ENCODE results near the gene COP1. TPM values are rescaled to one million over a fixed set of nuclear protein-coding genes. Genes with fewer than 3 reads are reported as not detected.

The COP1 gene
- total and polyA plus RNA-seq, 2 donors (not counting 3 experiments of a cell fraction or from before 2014, with no cell fraction given), result 16.5 to 40.9 TPM

DNA sequence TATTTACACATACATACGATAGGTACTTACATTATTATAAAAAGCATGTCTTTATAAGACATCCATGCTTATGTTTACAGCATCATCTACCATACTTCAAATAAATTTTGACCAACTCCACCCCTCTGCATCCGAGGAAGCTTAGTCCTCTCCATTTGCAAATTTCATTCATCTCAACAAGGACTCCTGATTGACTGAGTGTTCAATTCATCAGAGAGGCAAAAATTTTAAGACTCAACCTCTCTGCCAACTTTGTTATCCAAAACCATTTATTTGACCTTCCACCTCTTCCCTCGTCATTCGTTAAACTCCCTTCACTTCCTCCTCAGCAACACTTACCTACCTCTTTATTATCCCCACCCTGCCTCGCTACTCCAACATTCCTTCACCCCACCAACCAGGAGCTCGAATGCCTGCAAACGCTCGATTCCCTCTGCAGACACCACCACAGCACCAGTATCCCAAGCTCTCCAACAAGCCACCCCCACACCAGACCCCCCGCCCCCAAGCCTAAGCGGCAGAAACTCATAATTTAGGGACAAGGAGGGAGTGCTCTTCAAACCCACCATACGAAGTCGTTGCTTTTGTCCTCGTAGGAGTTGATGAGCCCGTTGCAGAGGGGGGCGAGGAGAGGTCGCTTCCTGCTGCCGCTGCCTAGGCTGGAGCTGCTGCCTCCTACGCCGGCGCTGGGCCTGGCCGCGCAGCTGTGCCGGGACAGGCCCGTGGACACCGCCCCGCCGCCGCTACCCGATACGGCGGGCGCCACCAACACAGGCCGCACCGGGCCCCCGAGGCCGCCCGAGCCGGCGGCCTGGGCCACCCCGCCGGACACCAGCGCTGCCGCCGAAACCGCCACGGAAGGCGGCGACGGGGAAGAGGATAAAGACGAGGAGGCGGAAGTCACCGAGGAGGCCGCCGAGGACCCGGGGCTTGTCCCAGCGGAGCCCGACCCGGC lies 803 bp downstream of the COP1 start:
- Histone ChIP-seq H3K9me1 (replicated peaks; ENCODE audit: control insufficient read depth, extremely low read depth, insufficient read depth, low read length) (no peaks in the 10 kb centered on the region), H4K20me1 (replicated peaks; ENCODE audit: control insufficient read depth, extremely low read depth, insufficient read depth, low read length) (peaks cover 11% of the 10 kb centered on the region), H3K4me1 (ENCODE audit: control insufficient read depth, extremely low read depth, insufficient read depth, low read length) (peaks cover 15% of the 10 kb centered on the region), H3K9ac (replicated peaks; ENCODE audit: extremely low read depth, insufficient read depth, low read length) (peak overlapping the region; percentile 91), H3K79me2 (ENCODE audit: control insufficient read depth, insufficient read depth, low read length) (peaks cover 55% of the 10 kb centered on the region), H3K9me3 (replicated peaks; ENCODE audit: control insufficient read depth, insufficient read depth, low read length) (no peaks in the 10 kb centered on the region), H3K36me3 (ENCODE audit: control insufficient read depth in 2 of 2, extremely low read depth in 1 of 2, insufficient read depth in 2 of 2, low read length in 2 of 2) (no peaks in the 10 kb centered on the region), H3K4me3 (replicated peaks in 1 of 3; ENCODE audit: insufficient read depth in 1 of 3, low read depth in 1 of 3, low read length in 3 of 3) (peak overlapping the region; percentile 77 to 92 (median 87)), H3K4me2 (ENCODE audit: insufficient read depth, low read length) (peak overlapping the region; percentile 99), H3K27me3 (ENCODE audit: control insufficient read depth in 2 of 2, insufficient read depth in 2 of 2, low read length in 2 of 2) (no peaks in the 10 kb centered on the region), H3K27ac (ENCODE audit: insufficient read depth, low read depth, low read length) (peak overlapping the region; percentile 80), H2AFZ (ENCODE audit: low read depth, low read length) (peak overlapping the region; percentile 85)
- ChIA-PET CTCF (interaction anchor here (0.9 kb wide), 2 partner anchors 75 to 86 kb away, joined by 3 to 5 read pairs; no protein-coding TSS in a partner anchor), POLR2A (interaction anchor here (0.8 kb wide), 1 partner anchor 27 kb away, joined by 3 read pairs; no protein-coding TSS in a partner anchor)
- TF ChIP-seq GATA2 (IDR thresholded peaks at IDR 0.05; ENCODE audit: insufficient read depth, insufficient read length, low read depth, low read length), result no peak
- TF ChIP-seq MAX (IDR thresholded peaks at IDR 0.05; ENCODE audit: insufficient read depth, insufficient read length), result no peak
- no peak for TF ChIP-seq POLR2AphosphoS5 (IDR thresholded peaks at IDR 0.05; ENCODE audit: insufficient read depth, low read depth, low read length)
- TF ChIP-seq FOS (IDR thresholded peaks at IDR 0.05; ENCODE audit: borderline replicate concordance, insufficient read depth, low read length), result no peak
- no peak for TF ChIP-seq EZH2 (IDR thresholded peaks at IDR 0.05; ENCODE audit: borderline replicate concordance, low read depth, low read length, severe bottlenecking)
- TF ChIP-seq CTCF (IDR thresholded peaks at IDR 0.05; ENCODE audit: extremely low read depth in 1 of 2, insufficient read depth in 1 of 2, low read depth in 1 of 2, low read length in 2 of 2), result no peak
- TF ChIP-seq JUN (IDR thresholded peaks at IDR 0.05; ENCODE audit: borderline replicate concordance, insufficient read depth, insufficient read length, low read depth), result no peak
- no peak for TF ChIP-seq POLR2A (IDR thresholded peaks at IDR 0.05; ENCODE audit: low read depth, low read length)
- no peak for TF ChIP-seq MYC (IDR thresholded peaks at IDR 0.05; ENCODE audit: low read depth, low read length)
- BruUV-seq (replicated peaks), result no TSS peak
- DNase-seq (ENCODE audit: low read depth, low spot score), result peak; percentile 55
- intact Hi-C loops (cut with micrococcal nuclease) (loop anchor here (5.0 to 10.0 kb wide), 3 partner anchors 89 to 831 kb away; no protein-coding TSS in a partner anchor), dilution Hi-C loops (cut with MboI; ENCODE audit: extremely low pct_ligation_motif_present, low sequenced_read_pairs) (no loop called here)
- FAIRE-seq, result no peak

Measured in endothelial cell of umbilical vein (primary cell).